Body of pancreas (tissue), 4 donors: ENCODE data around the gene NFIA. TPM values are rescaled to one million over a fixed set of nuclear protein-coding genes. Genes with fewer than 3 reads are reported as not detected.

Experiments used
- ATAC-seq: fragments of 150-250 bp; one replicate; pipeline ENCODE4 v1.9.1; 2016
- DNase-seq, 4 donors: peaks; one replicate each; pipeline ENCODE4 v3.0.0-alpha.2; 2019
- H3K27ac ChIP-seq, 4 donors: fragments of 200-600 bp; sonication (generic); 1 replicate in 3 of 4; 2 replicates in 1 of 4; pipeline versions ENCODE4 v1.5.1 to v1.6.1; 2016 to 2019; ENCODE audit warnings: mild to moderate bottlenecking in 1 of 4, mixed read lengths in 1 of 4, moderate library complexity in 1 of 4
- H3K27me3 ChIP-seq, 2 donors: fragments of 200-600 bp; sonication (generic); one replicate each; pipeline ENCODE4 v1.6.0; 2016; ENCODE audit warnings: mild to moderate bottlenecking in 1 of 2
- H3K36me3 ChIP-seq, 2 donors: fragments of 200-600 bp; sonication (generic); replicated peaks in 1 of 2; 2 replicates each; pipeline ENCODE4 v1.5.1; 2016; ENCODE audit warnings: low read depth in 2 of 2; ENCODE audit not compliant: insufficient read depth in 1 of 2
- H3K4me1 ChIP-seq: fragments of 200-600 bp; sonication (generic); one replicate; pipeline ENCODE4 v1.6.0; 2016
- H3K4me3 ChIP-seq, 2 donors: fragments of 200-600 bp; sonication (generic); 1 replicate in 1 of 2; 2 replicates in 1 of 2; pipeline ENCODE4 v1.5.1; 2016 to 2019
- H3K9me3 ChIP-seq, 3 donors: fragments of 200-600 bp; sonication (generic); 1 replicate in 2 of 3; 2 replicates in 1 of 3; pipeline ENCODE4 v1.5.1; 2016
- POLR2A ChIP-seq, 3 donors: fragments of 450-650 bp; IDR thresholded peaks; one replicate each; pipeline ENCODE4 v1.6.1; 2016; ENCODE audit warnings: antibody characterized with exemption in 3 of 3, mild to moderate bottlenecking in 2 of 3
- WGBS, 2 donors: methylation state at CpG; one replicate each; pipeline ENCODE4 v1.1.5; 2017; 5-methylcytosine and 5-hydroxymethylcytosine counted together
- intact Hi-C: fragments of 100-400 bp; cut with DNase I; formaldehyde crosslinking; loops from one replicate; pipeline ENCODE4 v1.15.1; 2023
- total RNA-seq, 2 donors: library from RNA; depleted of rRNA; stranded (reverse); fragments of >200 nt; gene quantifications; one replicate each; pipeline ENCODE4 v1.1.0, GENCODE V29; 2016
- TF ChIP-seq, protein P1 (sequence below), 7 experiments: fragments of 450-650 bp in 4 of 7; fragments of 200-600 bp in 3 of 7; sonication (generic) in 3 of 7; IDR thresholded peaks; one replicate each; pipeline ENCODE4 v1.5.1; 2016 to 2019; ENCODE audit warnings: antibody characterized with exemption in 7 of 7

NFIA gene
- total RNA-seq, 2 donors from 2014 or later = 21.5 to 32.3 TPM

DNA sequence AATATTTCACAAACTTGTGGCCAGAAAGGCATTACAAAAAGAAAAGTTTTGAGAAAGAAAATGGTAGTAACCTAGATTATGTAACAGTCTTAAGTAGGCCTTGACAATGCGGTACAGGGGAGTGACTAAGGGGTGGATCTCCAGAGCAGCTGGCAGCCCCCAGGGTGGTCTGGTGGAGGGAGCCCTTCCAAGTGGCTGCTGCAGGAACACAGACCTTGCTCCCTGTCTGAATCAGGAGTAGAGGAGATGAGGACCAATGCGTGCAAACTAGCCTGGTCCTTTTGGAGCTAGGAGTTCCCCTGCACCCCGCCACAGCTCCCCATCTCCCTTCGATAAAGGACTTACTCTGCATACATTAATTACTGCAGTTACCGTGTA, 189.0 kb downstream of the NFIA start:
- no peak overlapping the region for H3K4me3 ChIP-seq
- H3K4me1 ChIP-seq = no peaks in the 10 kb centered on the region
- H3K27ac ChIP-seq = no peak overlapping the region
- 90 to 93% methylated on average over 5 of the region's 5 CpGs for WGBS, 2 donors
- H3K9me3 ChIP-seq = no peaks in the 10 kb centered on the region
- DNase-seq (no peak), ATAC-seq (no peak)
- intact Hi-C loops = no loop called here
- no peaks in the 10 kb centered on the region for H3K36me3 ChIP-seq
- no peaks in the 10 kb centered on the region for H3K27me3 ChIP-seq
- no peak for TF ChIP-seq POLR2A (IDR thresholded peaks at IDR 0.05)
- TF ChIP-seq, protein P1, sequence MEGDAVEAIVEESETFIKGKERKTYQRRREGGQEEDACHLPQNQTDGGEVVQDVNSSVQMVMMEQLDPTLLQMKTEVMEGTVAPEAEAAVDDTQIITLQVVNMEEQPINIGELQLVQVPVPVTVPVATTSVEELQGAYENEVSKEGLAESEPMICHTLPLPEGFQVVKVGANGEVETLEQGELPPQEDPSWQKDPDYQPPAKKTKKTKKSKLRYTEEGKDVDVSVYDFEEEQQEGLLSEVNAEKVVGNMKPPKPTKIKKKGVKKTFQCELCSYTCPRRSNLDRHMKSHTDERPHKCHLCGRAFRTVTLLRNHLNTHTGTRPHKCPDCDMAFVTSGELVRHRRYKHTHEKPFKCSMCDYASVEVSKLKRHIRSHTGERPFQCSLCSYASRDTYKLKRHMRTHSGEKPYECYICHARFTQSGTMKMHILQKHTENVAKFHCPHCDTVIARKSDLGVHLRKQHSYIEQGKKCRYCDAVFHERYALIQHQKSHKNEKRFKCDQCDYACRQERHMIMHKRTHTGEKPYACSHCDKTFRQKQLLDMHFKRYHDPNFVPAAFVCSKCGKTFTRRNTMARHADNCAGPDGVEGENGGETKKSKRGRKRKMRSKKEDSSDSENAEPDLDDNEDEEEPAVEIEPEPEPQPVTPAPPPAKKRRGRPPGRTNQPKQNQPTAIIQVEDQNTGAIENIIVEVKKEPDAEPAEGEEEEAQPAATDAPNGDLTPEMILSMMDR (IDR thresholded peaks at IDR 0.05) = no peak

DNA sequence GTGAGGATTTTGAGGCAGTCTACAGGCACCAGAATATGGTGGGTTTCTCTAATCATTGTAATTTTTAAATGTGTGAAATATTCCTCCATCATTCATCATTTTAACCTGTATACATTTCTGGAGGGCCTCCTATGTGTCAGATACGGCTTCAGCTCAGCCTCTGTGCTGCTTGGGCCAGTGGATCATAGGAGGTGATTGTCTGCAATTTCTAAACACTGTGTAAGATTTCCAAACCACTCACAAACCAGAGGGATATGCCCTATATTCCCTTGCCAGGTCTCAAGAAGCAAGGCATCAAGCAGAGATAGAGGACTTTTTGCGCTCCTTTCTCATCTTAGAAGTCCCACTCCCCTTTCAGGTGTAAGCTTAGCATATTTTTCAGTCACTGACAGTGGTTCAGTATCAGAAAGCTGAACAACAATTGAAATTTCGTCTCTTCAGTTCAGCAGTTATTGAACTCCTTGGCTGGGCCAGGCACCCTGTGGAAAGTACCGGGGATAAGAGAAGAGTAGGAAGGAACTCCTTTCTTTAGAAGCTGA, 190.9 kb downstream of the NFIA start:
- Histone ChIP-seq H3K4me1 (no peaks in the 10 kb centered on the region), H3K27me3 (no peaks in the 10 kb centered on the region), H3K9me3 (no peaks in the 10 kb centered on the region), H3K36me3 (no peaks in the 10 kb centered on the region), H3K4me3 (no peak overlapping the region), H3K27ac (no peak overlapping the region)
- ATAC-seq (no peak), DNase-seq (no peak)
- 82 to 94% methylated on average over 4 of the region's 4 CpGs for WGBS, 2 donors
- intact Hi-C loops = no loop called here
- TF ChIP-seq POLR2A (IDR thresholded peaks at IDR 0.05) = no peak
- TF ChIP-seq, protein P1 (IDR thresholded peaks at IDR 0.05) = no peak

DNA sequence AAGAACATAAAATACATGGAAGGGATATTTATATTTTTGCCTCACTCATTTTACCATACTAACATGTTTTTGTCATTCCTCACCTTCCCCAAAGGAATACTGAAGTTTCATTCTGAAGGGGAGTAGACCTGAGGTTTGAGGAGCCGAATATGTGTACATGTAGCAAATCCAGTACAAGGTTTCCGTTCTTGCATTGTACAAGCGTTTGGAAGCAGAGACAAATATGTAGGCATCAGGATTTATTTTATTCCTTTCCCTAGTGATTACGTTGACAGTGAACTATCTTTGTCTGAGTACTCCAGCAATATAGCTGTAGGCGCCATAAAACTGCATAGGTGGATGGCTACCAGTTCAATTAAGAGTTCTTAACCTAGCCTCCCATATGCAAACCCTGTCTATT, 191.5 kb downstream of the NFIA start:
- no peak for DNase-seq
- Histone ChIP-seq H3K36me3 (no peaks in the 10 kb centered on the region), H3K4me1 (no peaks in the 10 kb centered on the region), H3K4me3 (no peak overlapping the region), H3K9me3 (no peaks in the 10 kb centered on the region), H3K27me3 (no peaks in the 10 kb centered on the region), H3K27ac (no peak overlapping the region)
- TF ChIP-seq, protein P1 (IDR thresholded peaks at IDR 0.05) = no peak
- no peak for TF ChIP-seq POLR2A (IDR thresholded peaks at IDR 0.05)
- ATAC-seq = no peak
- intact Hi-C loops = no loop called here
- WGBS, 2 donors = 92 to 96% methylated on average over 5 of the region's 5 CpGs

DNA sequence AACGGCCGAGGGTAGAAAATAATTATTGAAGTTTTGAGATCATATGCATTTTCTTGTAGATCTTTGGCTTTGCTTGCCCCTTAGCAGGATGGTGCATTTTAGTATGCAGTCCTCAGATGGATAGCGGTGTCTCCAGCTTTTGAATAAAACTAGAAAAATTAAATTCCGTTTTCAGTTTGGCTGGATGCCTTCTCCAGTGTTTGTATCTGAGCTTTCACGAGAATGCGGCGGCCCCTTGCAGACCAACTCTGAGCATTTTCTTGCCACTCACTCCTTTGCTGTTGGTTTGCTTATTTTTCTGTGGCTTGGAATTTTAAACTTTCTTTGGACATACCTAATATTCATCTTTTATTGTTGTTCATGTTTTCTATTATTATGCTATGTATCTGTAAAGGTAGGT, 192.6 kb downstream of the NFIA start:
- TF ChIP-seq POLR2A (IDR thresholded peaks at IDR 0.05) = no peak
- TF ChIP-seq, protein P1 (IDR thresholded peaks at IDR 0.05) = no peak
- no peak for DNase-seq
- no peaks in the 10 kb centered on the region for H3K36me3 ChIP-seq
- H3K27me3 ChIP-seq = no peaks in the 10 kb centered on the region
- no peaks in the 10 kb centered on the region for H3K9me3 ChIP-seq
- no peak overlapping the region for H3K4me3 ChIP-seq
- ATAC-seq = no peak
- WGBS, 2 donors = 86 to 94% methylated on average over 7 of the region's 7 CpGs
- H3K4me1 ChIP-seq = no peaks in the 10 kb centered on the region
- H3K27ac ChIP-seq = no peak overlapping the region
- intact Hi-C loops = no loop called here

DNA sequence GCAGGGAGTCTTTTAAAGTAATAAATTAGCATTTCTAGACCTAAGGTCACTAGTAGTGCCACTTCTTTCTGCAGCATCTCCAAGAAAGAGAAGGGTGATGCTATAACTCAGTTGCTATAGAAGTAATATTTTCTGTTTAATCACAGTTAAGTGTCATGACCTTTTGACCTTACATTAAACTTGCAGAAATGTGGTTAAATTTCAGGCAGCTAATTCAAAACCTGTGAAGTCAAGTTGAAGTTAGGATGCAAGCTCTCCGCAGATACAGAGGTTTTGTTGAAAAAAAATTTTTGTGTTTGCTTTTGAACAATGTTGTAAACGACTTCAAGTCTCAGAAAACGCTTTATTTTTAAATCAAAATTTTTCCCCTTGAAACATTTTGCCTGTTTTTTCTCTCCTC, 193.9 kb downstream of the NFIA start:
- ATAC-seq (no peak), DNase-seq (no peak)
- TF ChIP-seq, protein P1 (IDR thresholded peaks at IDR 0.05) = no peak
- no peak for TF ChIP-seq POLR2A (IDR thresholded peaks at IDR 0.05)
- H3K36me3 ChIP-seq = no peaks in the 10 kb centered on the region
- H3K4me1 ChIP-seq = no peaks in the 10 kb centered on the region
- H3K9me3 ChIP-seq = no peaks in the 10 kb centered on the region
- 92% methylated on average over 3 of the region's 3 CpGs for WGBS, 2 donors
- intact Hi-C loops = no loop called here
- H3K4me3 ChIP-seq = no peak overlapping the region
- H3K27me3 ChIP-seq = no peaks in the 10 kb centered on the region
- H3K27ac ChIP-seq = no peak overlapping the region
